Keratinocyte (primary cell): ENCODE results near the gene SYK. TPM values are rescaled to one million over a fixed set of nuclear protein-coding genes. Genes with fewer than 3 reads are reported as not detected.

Experiments
- DNase-seq: peaks from one replicate; pipeline ENCODE4 v3.0.0-alpha.2; 2011; ENCODE audit warnings: low read depth, missing footprints, low spot score
- FAIRE-seq: peaks from 2 replicates; lab custom pipeline; 2011; peaks lifted over from hg19 to GRCh38; lab: Jason Lieb, UNC
- H2AFZ ChIP-seq: 2 replicates; pipeline ENCODE4 v1.6.0; 2012; ENCODE audit warnings: low read length, control low read depth, inconsistent platforms; ENCODE audit not compliant: control insufficient read depth
- H3K27ac ChIP-seq: 2 replicates; pipeline ENCODE4 v1.5.1; 2011; ENCODE audit warnings: low read length; ENCODE audit not compliant: control insufficient read depth, insufficient read depth
- H3K27me3 ChIP-seq: 3 replicates; pipeline ENCODE4 v1.6.0; 2011; ENCODE audit warnings: low read length; ENCODE audit not compliant: control insufficient read depth, insufficient read depth; ENCODE audit errors: extremely low read depth
- H3K36me3 ChIP-seq, 2 experiments: 2 replicates in 1 of 2; 3 replicates in 1 of 2; pipeline ENCODE4 v1.5.1; 2011; ENCODE audit warnings: low read length in 2 of 2, mild to moderate bottlenecking in 1 of 2; ENCODE audit not compliant: control insufficient read depth in 2 of 2, insufficient read depth in 2 of 2; ENCODE audit errors: extremely low read depth in 1 of 2
- H3K4me1 ChIP-seq: 3 replicates; pipeline ENCODE4 v1.5.1; 2011; ENCODE audit warnings: low read length; ENCODE audit not compliant: control insufficient read depth, insufficient read depth; ENCODE audit errors: extremely low read depth
- H3K4me2 ChIP-seq: 3 replicates; pipeline ENCODE4 v1.6.0; 2011; ENCODE audit warnings: low read depth, low read length; ENCODE audit not compliant: control insufficient read depth, insufficient read depth; ENCODE audit errors: extremely low read depth
- H3K4me3 ChIP-seq, 3 experiments: fragments of 200-600 bp in 1 of 3; sonication (generic) in 1 of 3; 2 replicates in 2 of 3; 3 replicates in 1 of 3; pipeline ENCODE4 v1.5.1; 2011 to 2016; ENCODE audit warnings: low read length in 3 of 3, mild to moderate bottlenecking in 3 of 3, control low read depth in 2 of 3, inconsistent platforms in 1 of 3, low read depth in 1 of 3, mixed read lengths in 1 of 3, mixed run types in 1 of 3, moderate library complexity in 1 of 3; ENCODE audit not compliant: control insufficient read depth in 2 of 3, insufficient read depth in 2 of 3; ENCODE audit errors: extremely low read depth in 1 of 3
- H3K79me2 ChIP-seq: 2 replicates; pipeline ENCODE4 v1.6.0; 2012; ENCODE audit warnings: low read length; ENCODE audit not compliant: control insufficient read depth, insufficient read depth
- H3K9ac ChIP-seq: 3 replicates; pipeline ENCODE4 v1.6.0; 2011; ENCODE audit warnings: low read length; ENCODE audit not compliant: control insufficient read depth, insufficient read depth; ENCODE audit errors: extremely low read depth
- H3K9me1 ChIP-seq: 3 replicates; pipeline ENCODE4 v1.6.0; 2011; ENCODE audit warnings: low read length; ENCODE audit not compliant: control insufficient read depth, insufficient read depth; ENCODE audit errors: extremely low read depth
- H3K9me3 ChIP-seq: 2 replicates; pipeline ENCODE4 v1.5.1; 2012; ENCODE audit warnings: low read depth, low read length; ENCODE audit not compliant: control insufficient read depth
- H4K20me1 ChIP-seq: 3 replicates; pipeline ENCODE4 v1.6.0; 2011; ENCODE audit warnings: low read length; ENCODE audit not compliant: control insufficient read depth, insufficient read depth; ENCODE audit errors: extremely low read depth
- CTCF ChIP-seq, 3 experiments: IDR thresholded peaks in 1 of 3; conservative IDR thresholded peaks in 1 of 3; optimal IDR thresholded peaks in 1 of 3; 2 replicates in 2 of 3; 3 replicates in 1 of 3; pipeline versions ENCODE3 to v1.5.1; 2011; ENCODE audit warnings: low read length in 3 of 3, mild to moderate bottlenecking in 3 of 3, moderate library complexity in 2 of 3, control low read depth in 1 of 3, inconsistent platforms in 1 of 3; ENCODE audit not compliant: insufficient read depth in 2 of 3; ENCODE audit errors: extremely low read depth in 1 of 3
- EZH2 ChIP-seq: IDR thresholded peaks from one replicate; pipeline ENCODE4 v1.6.1; 2012; ENCODE audit warnings: inconsistent platforms, mild to moderate bottlenecking, low read length, moderate library complexity
- dilution Hi-C: fragments of 300-500 bp; cut with MboI; formaldehyde crosslinking; loops from one replicate; pipeline ENCODE4 v1.7.0; 2020; ENCODE audit warnings: low sequenced_read_pairs; ENCODE audit not compliant: extremely low pct_ligation_motif_present
- polyA plus RNA-seq, 5 experiments: library from polyadenylated mRNA; depleted of rRNA in 3 of 5; stranded (reverse) in 3 of 5; stranded (forward) in 1 of 5; unstranded in 1 of 5; fragments of >200 nt; gene quantifications; 1 replicate in 1 of 5; 2 replicates in 3 of 5; 3 replicates in 1 of 5; pipeline versions ENCODE4 v1.2.1 to v1.2.3, GENCODE V29; 2011 to 2012; ENCODE audit warnings: missing spikeins in 2 of 5, low read depth in 1 of 5, low replicate concordance in 1 of 5

Gene SYK
- polyA plus RNA-seq, 1 donor (not counting 4 experiments of a cell fraction or from before 2014, with no cell fraction given) = 2.0 TPM

GRCh38 chr9:90906316-90907055 is 104.9 kb downstream of the SYK start:
- H3K36me3 ChIP-seq = no peaks in the 10 kb centered on the region
- H3K27me3 ChIP-seq = peaks cover 3% of the 10 kb centered on the region
- dilution Hi-C loops = no loop called here
- no peak overlapping the region for H3K4me3 ChIP-seq
- no peak overlapping the region for H3K27ac ChIP-seq
- TF ChIP-seq CTCF (optimal IDR thresholded peaks at IDR 0.05 in 1 of 3, IDR thresholded peaks at IDR 0.05 in 1 of 3, conservative IDR thresholded peaks at IDR 0.05 in 1 of 3; ENCODE audit: extremely low read depth in 1 of 3, insufficient read depth in 2 of 3, low read length in 3 of 3) = no peak
- no peak for TF ChIP-seq EZH2
- no peak overlapping the region for H3K9ac ChIP-seq
- H3K4me2 ChIP-seq = no peak overlapping the region
- no peak overlapping the region for H2AFZ ChIP-seq
- no peak for FAIRE-seq
- H3K9me3 ChIP-seq = no peaks in the 10 kb centered on the region
- no peaks in the 10 kb centered on the region for H3K79me2 ChIP-seq
- no peak for DNase-seq
- H3K4me1 ChIP-seq = no peaks in the 10 kb centered on the region
- H4K20me1 ChIP-seq = no peaks in the 10 kb centered on the region
- no peaks in the 10 kb centered on the region for H3K9me1 ChIP-seq

- Histone ChIP-seq H3K9me1 (no peaks in the 10 kb centered on the region), H4K20me1 (no peaks in the 10 kb centered on the region), H3K36me3 (no peaks in the 10 kb centered on the region), H3K79me2 (no peaks in the 10 kb centered on the region), H3K4me1 (no peaks in the 10 kb centered on the region), H3K4me2 (no peak overlapping the region), H3K9ac (no peak overlapping the region), H3K4me3 (no peak overlapping the region), H3K9me3 (no peaks in the 10 kb centered on the region), H2AFZ (no peak overlapping the region), H3K27me3 (peaks cover 3% of the 10 kb centered on the region), H3K27ac (no peak overlapping the region)
- DNase-seq = no peak
- no peak for FAIRE-seq
- dilution Hi-C loops = no loop called here
- TF ChIP-seq EZH2 = no peak
- TF ChIP-seq CTCF (optimal IDR thresholded peaks at IDR 0.05 in 1 of 3, IDR thresholded peaks at IDR 0.05 in 1 of 3, conservative IDR thresholded peaks at IDR 0.05 in 1 of 3; ENCODE audit: extremely low read depth in 1 of 3, insufficient read depth in 2 of 3, low read length in 3 of 3) = no peak
These were observed 105.4 kb downstream of the SYK start for GRCh38 chr9:90907056-90907445.
